ENCODE data around the gene FGF22. TPM values are rescaled to one million over a fixed set of nuclear protein-coding genes. Genes with fewer than 3 reads are reported as not detected.

FGF22 gene
- total RNA-seq, 4 donors from 2014 or later: 0.67 to 4.7 (median 1.2) TPM

DNA sequence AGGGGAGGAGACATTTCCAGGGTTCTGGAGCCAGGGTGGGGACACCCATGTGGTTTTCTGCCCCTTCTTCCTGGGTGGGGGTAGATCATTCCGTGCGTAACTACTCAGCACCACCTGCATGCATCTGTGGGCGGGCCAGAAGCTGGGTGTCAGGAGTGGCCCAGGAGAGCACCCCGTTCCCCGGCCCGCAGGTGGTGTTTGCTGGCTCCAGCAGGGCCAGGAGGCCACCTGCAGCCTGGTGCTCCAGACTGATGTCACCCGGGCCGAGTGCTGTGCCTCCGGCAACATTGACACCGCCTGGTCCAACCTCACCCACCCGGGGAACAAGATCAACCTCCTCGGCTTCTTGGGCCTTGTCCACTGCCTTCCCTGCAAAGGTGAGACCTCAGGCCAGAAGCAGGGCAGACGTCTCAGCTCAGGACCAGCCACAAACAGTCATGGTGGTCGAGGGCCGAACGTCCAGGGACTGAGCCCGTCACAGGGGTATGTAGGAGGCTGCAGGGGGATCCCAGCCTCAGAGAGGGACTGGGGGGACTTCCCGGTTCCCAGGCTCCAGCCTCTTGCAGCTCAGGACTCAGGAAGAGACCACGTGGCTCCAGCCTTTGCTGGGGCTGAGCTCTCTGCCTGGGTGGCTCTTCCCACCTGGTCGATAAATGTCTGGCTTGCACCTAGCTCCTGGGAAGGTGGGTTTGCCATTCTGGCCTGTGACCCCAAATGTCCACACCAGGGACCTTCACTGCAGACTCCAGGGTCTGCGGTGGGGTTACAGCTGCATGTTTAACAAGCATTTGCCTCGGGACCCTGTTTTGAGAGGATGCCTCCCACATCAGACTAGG, 38.1 kb downstream of the FGF22 start:
- 61 to 63% methylated on average over 2 to 3 of the region's 22 CpGs for WGBS, 2 donors (ENCODE audit: low coverage in 1 of 2)
- H3K9me3 ChIP-seq: no peaks in the 10 kb centered on the region

DNA sequence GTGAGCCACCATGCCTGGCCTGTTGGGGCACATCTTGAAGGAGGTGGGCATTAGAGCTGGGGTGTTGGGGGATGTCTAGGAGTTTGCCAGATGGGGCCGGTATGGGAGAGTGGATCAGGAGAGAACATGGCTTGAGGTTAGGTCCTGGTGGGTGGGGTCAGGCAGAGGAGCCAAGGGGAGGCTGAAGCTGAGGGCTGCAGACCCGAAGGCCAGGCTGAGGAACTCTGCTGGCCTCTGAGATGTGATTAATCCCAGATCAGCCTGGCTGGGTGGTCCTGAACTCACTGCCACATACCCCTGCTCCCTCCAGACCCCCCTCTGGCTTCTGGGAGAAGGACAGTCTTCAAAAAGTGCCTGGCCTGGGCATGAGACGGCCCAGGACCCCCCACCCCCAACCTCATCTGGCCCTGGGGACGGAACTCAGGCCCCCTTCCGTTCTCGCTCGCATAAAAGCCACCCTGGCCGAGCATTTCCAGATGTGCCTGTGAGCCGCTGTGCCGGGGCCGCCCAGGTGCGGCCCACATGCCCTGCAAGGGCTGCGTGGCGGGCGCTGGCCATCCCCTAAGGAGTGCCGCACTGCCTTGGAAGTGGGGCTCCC, 39.2 kb downstream of the FGF22 start:
- Histone ChIP-seq H3K4me3 (peak overlapping the region in 1 of 2 donors; percentile 89), H3K27ac (peak overlapping the region in 3 of 4 donors; percentile 97 to 99 (median 99)), H3K4me1 (peaks cover 0 to 73% (median 27%) of the 10 kb centered on the region in 3 donors), H3K9me3 (no peaks in the 10 kb centered on the region), H3K36me3 (peaks cover 0 to 9% of the 10 kb centered on the region in 2 donors), H3K27me3 (peaks cover 29% of the 10 kb centered on the region)
- TF ChIP-seq, protein P1, sequence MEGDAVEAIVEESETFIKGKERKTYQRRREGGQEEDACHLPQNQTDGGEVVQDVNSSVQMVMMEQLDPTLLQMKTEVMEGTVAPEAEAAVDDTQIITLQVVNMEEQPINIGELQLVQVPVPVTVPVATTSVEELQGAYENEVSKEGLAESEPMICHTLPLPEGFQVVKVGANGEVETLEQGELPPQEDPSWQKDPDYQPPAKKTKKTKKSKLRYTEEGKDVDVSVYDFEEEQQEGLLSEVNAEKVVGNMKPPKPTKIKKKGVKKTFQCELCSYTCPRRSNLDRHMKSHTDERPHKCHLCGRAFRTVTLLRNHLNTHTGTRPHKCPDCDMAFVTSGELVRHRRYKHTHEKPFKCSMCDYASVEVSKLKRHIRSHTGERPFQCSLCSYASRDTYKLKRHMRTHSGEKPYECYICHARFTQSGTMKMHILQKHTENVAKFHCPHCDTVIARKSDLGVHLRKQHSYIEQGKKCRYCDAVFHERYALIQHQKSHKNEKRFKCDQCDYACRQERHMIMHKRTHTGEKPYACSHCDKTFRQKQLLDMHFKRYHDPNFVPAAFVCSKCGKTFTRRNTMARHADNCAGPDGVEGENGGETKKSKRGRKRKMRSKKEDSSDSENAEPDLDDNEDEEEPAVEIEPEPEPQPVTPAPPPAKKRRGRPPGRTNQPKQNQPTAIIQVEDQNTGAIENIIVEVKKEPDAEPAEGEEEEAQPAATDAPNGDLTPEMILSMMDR (IDR thresholded peaks at IDR 0.05): no peak
- TF ChIP-seq POLR2AphosphoS5 (IDR thresholded peaks at IDR 0.05): no peak
- WGBS, 2 donors (ENCODE audit: low coverage in 1 of 2): 17 to 100% methylated on average over 1 of the region's 16 CpGs
- ATAC-seq: no peak

More for the DNA sequence above, 38.1 kb downstream of the FGF22 start:
- Histone ChIP-seq H3K27me3 (peaks cover 29% of the 10 kb centered on the region), H3K36me3 (peaks cover 0 to 9% of the 10 kb centered on the region in 2 donors), H3K4me1 (peaks cover 0 to 84% (median 27%) of the 10 kb centered on the region in 3 donors), H3K4me3 (peak overlapping the region; percentile 46 to 89), H3K27ac (peak overlapping the region; percentile 25 to 99 (median 98))
- TF ChIP-seq POLR2A (IDR thresholded peaks at IDR 0.05) (no peak), POLR2AphosphoS5 (IDR thresholded peaks at IDR 0.05) (no peak), EP300 (IDR thresholded peaks at IDR 0.05) (no peak)
- TF ChIP-seq, protein P1 (IDR thresholded peaks at IDR 0.05): no peak
- ATAC-seq: no peak

DNA sequence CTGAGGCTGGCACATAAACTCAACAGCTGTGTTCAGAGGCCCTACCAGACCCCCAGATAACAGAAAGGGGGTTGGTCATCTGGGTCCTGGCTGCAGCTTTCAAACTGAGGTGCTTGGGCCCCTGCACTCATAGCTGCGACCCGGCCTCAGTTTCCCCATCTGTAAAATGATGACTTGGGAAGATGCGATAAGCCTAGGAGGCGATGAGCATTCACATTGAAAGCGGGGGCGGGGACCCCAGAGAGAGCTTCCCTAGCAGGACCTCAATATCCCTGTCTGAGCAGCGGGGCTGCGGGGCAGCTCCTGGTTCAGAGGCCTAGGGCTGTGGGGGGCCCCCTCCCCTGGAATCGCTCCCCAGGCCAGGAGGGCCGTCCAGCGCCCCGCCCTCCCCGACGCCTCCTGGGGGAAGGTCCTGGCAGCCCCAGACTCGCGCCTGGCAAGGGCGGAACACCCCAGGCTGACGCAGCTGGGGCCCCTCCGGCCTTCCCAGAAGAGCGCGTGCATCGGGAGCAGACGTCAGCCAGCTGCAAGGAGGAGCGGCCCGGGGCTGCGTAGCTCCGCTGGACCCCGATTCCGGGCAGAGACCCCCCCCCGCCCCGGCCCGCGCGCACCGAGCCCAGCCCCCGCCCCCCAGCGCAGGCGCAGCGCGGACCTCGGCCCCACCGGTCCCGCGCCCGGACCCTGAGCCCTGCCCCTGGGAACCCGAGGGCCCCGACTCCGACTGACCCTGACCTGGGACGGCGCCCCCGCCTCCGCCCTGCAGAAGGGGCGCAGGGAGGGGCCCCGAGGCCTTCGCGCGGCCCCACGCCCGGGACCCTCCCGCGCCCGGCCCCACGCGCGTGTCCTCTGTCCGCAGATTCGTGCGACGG, 40.0 kb downstream of the FGF22 start:
- Histone ChIP-seq H3K4me3 (peak overlapping the region; percentile 45 to 89), H3K36me3 (peaks cover 0 to 9% of the 10 kb centered on the region in 2 donors), H3K27me3 (peaks cover 25% of the 10 kb centered on the region), H3K4me1 (peaks cover 0 to 65% (median 27%) of the 10 kb centered on the region in 3 donors), H3K9me3 (no peaks in the 10 kb centered on the region), H3K27ac (peak overlapping the region; percentile 40 to 99 (median 98))
- WGBS, 2 donors (ENCODE audit: low coverage in 1 of 2): no CpG with 5 or more reads among the region's 69 CpGs
- peak; percentile 37 for ATAC-seq
- TF ChIP-seq, protein P1 (IDR thresholded peaks at IDR 0.05): no peak
- TF ChIP-seq POLR2A (IDR thresholded peaks at IDR 0.05): no peak
- peak; percentile 78 for TF ChIP-seq POLR2AphosphoS5 (IDR thresholded peaks at IDR 0.05)
- peak; percentile 40 for TF ChIP-seq EP300 (IDR thresholded peaks at IDR 0.05)

DNA sequence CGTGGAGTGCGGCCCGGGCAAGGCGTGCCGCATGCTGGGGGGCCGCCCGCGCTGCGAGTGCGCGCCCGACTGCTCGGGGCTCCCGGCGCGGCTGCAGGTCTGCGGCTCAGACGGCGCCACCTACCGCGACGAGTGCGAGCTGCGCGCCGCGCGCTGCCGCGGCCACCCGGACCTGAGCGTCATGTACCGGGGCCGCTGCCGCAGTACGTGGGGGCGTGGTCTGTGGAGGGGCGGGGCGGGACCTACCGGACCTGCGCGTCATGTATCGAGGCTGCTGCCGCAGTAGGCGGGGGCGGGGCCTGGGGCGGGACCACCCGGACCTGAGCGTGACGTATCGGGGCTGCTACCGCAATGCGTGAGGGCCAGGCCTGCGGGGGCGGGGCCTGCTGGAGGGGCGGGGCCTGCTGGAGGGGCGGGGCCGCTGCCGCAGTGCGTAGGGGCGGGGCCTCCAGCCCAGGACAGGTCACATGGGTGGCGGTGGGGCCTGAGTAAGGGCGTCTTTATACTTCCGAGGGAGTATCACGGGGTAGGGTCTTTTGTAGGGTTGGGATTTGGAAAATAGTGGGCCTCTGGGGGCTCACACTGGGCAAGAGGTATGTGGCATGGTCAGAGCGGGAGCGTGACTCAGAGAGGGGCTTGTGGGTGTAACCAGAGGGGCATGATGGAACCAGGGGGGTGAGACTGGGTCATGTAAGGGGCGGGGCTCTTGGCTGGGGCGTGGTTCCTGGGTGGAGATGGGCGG, 40.8 kb downstream of the FGF22 start:
- H3K4me1 ChIP-seq: peaks cover 0 to 57% (median 27%) of the 10 kb centered on the region in 3 donors
- ATAC-seq: peak; percentile 80
- peaks cover 0 to 9% of the 10 kb centered on the region in 2 donors for H3K36me3 ChIP-seq
- H3K27me3 ChIP-seq: peaks cover 16% of the 10 kb centered on the region
- TF ChIP-seq EP300 (IDR thresholded peaks at IDR 0.05) (no peak), POLR2A (IDR thresholded peaks at IDR 0.05) (peak; percentile 90 to 96), POLR2AphosphoS5 (IDR thresholded peaks at IDR 0.05) (peak; percentile 67)
- TF ChIP-seq, protein P1 (IDR thresholded peaks at IDR 0.05): peak in 3 of 4 experiments; percentile 62 to 75 (median 69)
- peak overlapping the region; percentile 45 to 89 for H3K4me3 ChIP-seq
- WGBS, 2 donors (ENCODE audit: low coverage in 1 of 2): 5% methylated on average over 10 of the region's 70 CpGs; no CpG with 5 or more reads in 1 of the 2 donors
- no peaks in the 10 kb centered on the region for H3K9me3 ChIP-seq
- peak overlapping the region; percentile 50 to 99 (median 98) for H3K27ac ChIP-seq
